HG02623 (cell line): ENCODE measurements around the gene MAPK13.
"Not testable (repeated sequence)": the region's sequence is repeated elsewhere in the genome, so short reads cannot be mapped to it uniquely, and the experiment has no call there.

Experiments used
- ATAC-seq: cut with Tn5 transposase; IDR thresholded peaks from one replicate; pipeline ENCODE4 v1.9.1; 2021; ENCODE audit warnings: moderate library complexity; ENCODE audit not compliant: unreplicated experiment

Gene MAPK13

GRCh38 chr6:36129941-36130666 lies at the start of gene MAPK13:
TSS of gene MAPK13 (plus strand) at chr6:36130513. CDS start at chr6:36130583, 70 bp downstream.
- ATAC-seq, result no peak

- ATAC-seq, result no peak
Observed at GRCh38 chr6:36082318-36082717, 48.0 kb upstream of the MAPK13 start.

- ATAC-seq, result no peak
Observed at GRCh38 chr6:36083446-36083845, 46.9 kb upstream of the MAPK13 start.

GRCh38 chr6:36088204-36088603 lies 42.1 kb upstream of the MAPK13 start:
- ATAC-seq, result not testable (repeated sequence)

GRCh38 chr6:36089048-36089447 lies 41.3 kb upstream of the MAPK13 start:
- no peak for ATAC-seq

GRCh38 chr6:36094238-36094637 lies 36.1 kb upstream of the MAPK13 start:
- no peak for ATAC-seq

- no peak for ATAC-seq
Observed at GRCh38 chr6:36094753-36095496, 35.4 kb upstream of the MAPK13 start.

- no peak for ATAC-seq
Observed at GRCh38 chr6:36095497-36096391, 34.6 kb upstream of the MAPK13 start.

- no peak for ATAC-seq
Observed at GRCh38 chr6:36098253-36098919, 31.9 kb upstream of the MAPK13 start.

GRCh38 chr6:36098920-36099647 lies 31.2 kb upstream of the MAPK13 start:
- no peak for ATAC-seq

- ATAC-seq, result no peak
Observed at GRCh38 chr6:36099869-36100483, 30.3 kb upstream of the MAPK13 start.

- ATAC-seq, result no peak
Observed at GRCh38 chr6:36101691-36102090, 28.6 kb upstream of the MAPK13 start.

- ATAC-seq, result no peak
Observed at GRCh38 chr6:36102853-36103252, 27.5 kb upstream of the MAPK13 start.

GRCh38 chr6:36104836-36105235 lies 25.5 kb upstream of the MAPK13 start:
- no peak for ATAC-seq

GRCh38 chr6:36109092-36109491 lies 21.2 kb upstream of the MAPK13 start:
- no peak for ATAC-seq

- no peak for ATAC-seq
Observed at GRCh38 chr6:36110050-36110449, 20.3 kb upstream of the MAPK13 start.

GRCh38 chr6:36110863-36111262 lies 19.4 kb upstream of the MAPK13 start:
- no peak for ATAC-seq

GRCh38 chr6:36111526-36111925 lies 18.8 kb upstream of the MAPK13 start:
- ATAC-seq, result no peak

- no peak for ATAC-seq
Observed at GRCh38 chr6:36113049-36113448, 17.3 kb upstream of the MAPK13 start.

GRCh38 chr6:36113703-36114102 lies 16.6 kb upstream of the MAPK13 start:
- no peak for ATAC-seq
